DOHH2 (cell line): ENCODE measurements around the gene DGKD.

Experiments used
- H3F3A ChIP-seq: fragments of 200-600 bp; sonication (generic), shearing (Covaris generic); 2 replicates; pipeline ENCODE4 v1.6.0; 2016; ENCODE audit warnings: antibody characterized with exemption, mild to moderate bottlenecking; ENCODE audit not compliant: control insufficient read depth, insufficient read depth
- H3K27ac ChIP-seq: fragments of 200-600 bp; sonication (generic); 2 replicates; pipeline ENCODE4 v1.5.1; 2014; ENCODE audit warnings: low read depth, mild to moderate bottlenecking, low read length, moderate library complexity
- H3K27me3 ChIP-seq: fragments of 200-600 bp; sonication (generic); 2 replicates; pipeline ENCODE4 v1.6.1; 2014; ENCODE audit warnings: mild to moderate bottlenecking, low read length, mixed read lengths; ENCODE audit not compliant: control insufficient read depth
- H3K36me3 ChIP-seq: fragments of 200-600 bp; sonication (generic); 2 replicates; pipeline ENCODE4 v1.6.1; 2014; ENCODE audit warnings: mild to moderate bottlenecking, low read length, moderate library complexity, mixed read lengths; ENCODE audit not compliant: control insufficient read depth
- H3K4me1 ChIP-seq: fragments of 200-600 bp; sonication (generic); 2 replicates; pipeline ENCODE4 v1.6.1; 2014; ENCODE audit warnings: mild to moderate bottlenecking, low read length, mixed read lengths; ENCODE audit not compliant: control insufficient read depth
- H3K4me2 ChIP-seq: fragments of 200-600 bp; sonication (generic); 2 replicates; pipeline ENCODE4 v1.6.0; 2014; ENCODE audit warnings: mild to moderate bottlenecking, low read length, moderate library complexity
- H3K4me3 ChIP-seq: fragments of 200-600 bp; sonication (generic); 2 replicates; pipeline ENCODE4 v1.5.1; 2014; ENCODE audit warnings: mild to moderate bottlenecking, low read length, mixed read lengths
- H3K79me2 ChIP-seq: fragments of 200-600 bp; sonication (generic); 2 replicates; pipeline ENCODE4 v1.6.1; 2014; ENCODE audit warnings: mild to moderate bottlenecking, low read length, mixed read lengths; ENCODE audit not compliant: control insufficient read depth
- H3K9me2 ChIP-seq: fragments of 200-600 bp; sonication (generic); replicated peaks from 2 replicates; pipeline ENCODE4 v1.6.1; 2014; ENCODE audit warnings: mild to moderate bottlenecking, low read length, mixed read lengths; ENCODE audit not compliant: control insufficient read depth
- H3K9me3 ChIP-seq: fragments of 200-600 bp; sonication (generic); 2 replicates; pipeline ENCODE4 v1.6.1; 2014; ENCODE audit warnings: antibody characterized with exemption, low read length, mixed read lengths; ENCODE audit not compliant: control insufficient read depth, insufficient read depth
- H4K20me1 ChIP-seq: fragments of 200-600 bp; sonication (generic); 2 replicates; pipeline ENCODE4 v1.6.0; 2014; ENCODE audit warnings: low read depth, mild to moderate bottlenecking, antibody characterized with exemption, low read length, moderate library complexity; ENCODE audit not compliant: control insufficient read depth, insufficient read depth
- CTCF ChIP-seq: fragments of 200-600 bp; sonication (generic); IDR thresholded peaks from one replicate; pipeline ENCODE4 v1.5.1; 2014; ENCODE audit warnings: antibody characterized with exemption, mild to moderate bottlenecking, low read depth, low read length; ENCODE audit not compliant: poor library complexity, severe bottlenecking
- EZH2phosphoT487 ChIP-seq: fragments of 200-600 bp; sonication (generic); IDR thresholded peaks from 2 replicates; pipeline ENCODE4 v1.6.1; 2017; ENCODE audit warnings: borderline replicate concordance, mild to moderate bottlenecking, antibody characterized with exemption, low read length, moderate library complexity, mixed read lengths

Gene DGKD

DNA sequence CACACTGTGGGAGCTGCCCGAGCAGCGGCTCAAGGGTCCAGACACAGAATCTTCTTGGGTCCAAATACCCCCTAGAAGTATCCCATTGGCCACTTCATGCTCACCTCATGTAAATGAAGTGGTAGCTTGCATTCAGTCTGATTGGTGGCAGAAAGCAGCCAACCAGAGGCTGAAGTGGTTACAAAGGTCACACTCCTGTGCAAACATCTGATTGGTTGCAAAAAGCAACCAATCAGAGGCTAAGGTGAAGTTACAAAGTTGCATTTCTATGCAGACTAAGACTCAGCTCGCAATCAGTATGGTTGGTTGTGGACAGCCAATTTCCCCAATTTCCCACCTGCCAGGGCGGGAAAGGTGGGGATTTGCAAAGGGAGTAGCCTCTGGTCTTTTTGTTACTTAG, 94.3 kb downstream of the DGKD start:
- Histone ChIP-seq H3K9me2 (no peaks in the 10 kb centered on the region), H3K27me3 (no peaks in the 10 kb centered on the region), H3K36me3 (peaks cover 76% of the 10 kb centered on the region), H4K20me1 (no peaks in the 10 kb centered on the region), H3K4me2 (no peak overlapping the region), H3K79me2 (no peaks in the 10 kb centered on the region), H3K27ac (no peak overlapping the region), H3K9me3 (no peaks in the 10 kb centered on the region), H3K4me1 (no peaks in the 10 kb centered on the region), H3K4me3 (no peak overlapping the region), H3F3A (no peaks in the 10 kb centered on the region)
- TF ChIP-seq CTCF (no peak), EZH2phosphoT487 (no peak)

GRCh38 chr2:233449081-233449901, 95.0 kb downstream of the DGKD start:
- H3K36me3 ChIP-seq = peaks cover 78% of the 10 kb centered on the region
- H3K27me3 ChIP-seq = no peaks in the 10 kb centered on the region
- no peaks in the 10 kb centered on the region for H3F3A ChIP-seq
- no peak overlapping the region for H3K27ac ChIP-seq
- no peaks in the 10 kb centered on the region for H4K20me1 ChIP-seq
- H3K9me2 ChIP-seq = no peaks in the 10 kb centered on the region
- H3K79me2 ChIP-seq = no peaks in the 10 kb centered on the region
- no peaks in the 10 kb centered on the region for H3K4me1 ChIP-seq
- no peak overlapping the region for H3K4me2 ChIP-seq
- H3K9me3 ChIP-seq = no peaks in the 10 kb centered on the region
- H3K4me3 ChIP-seq = no peak overlapping the region
- TF ChIP-seq CTCF (no peak), EZH2phosphoT487 (no peak)

DNA sequence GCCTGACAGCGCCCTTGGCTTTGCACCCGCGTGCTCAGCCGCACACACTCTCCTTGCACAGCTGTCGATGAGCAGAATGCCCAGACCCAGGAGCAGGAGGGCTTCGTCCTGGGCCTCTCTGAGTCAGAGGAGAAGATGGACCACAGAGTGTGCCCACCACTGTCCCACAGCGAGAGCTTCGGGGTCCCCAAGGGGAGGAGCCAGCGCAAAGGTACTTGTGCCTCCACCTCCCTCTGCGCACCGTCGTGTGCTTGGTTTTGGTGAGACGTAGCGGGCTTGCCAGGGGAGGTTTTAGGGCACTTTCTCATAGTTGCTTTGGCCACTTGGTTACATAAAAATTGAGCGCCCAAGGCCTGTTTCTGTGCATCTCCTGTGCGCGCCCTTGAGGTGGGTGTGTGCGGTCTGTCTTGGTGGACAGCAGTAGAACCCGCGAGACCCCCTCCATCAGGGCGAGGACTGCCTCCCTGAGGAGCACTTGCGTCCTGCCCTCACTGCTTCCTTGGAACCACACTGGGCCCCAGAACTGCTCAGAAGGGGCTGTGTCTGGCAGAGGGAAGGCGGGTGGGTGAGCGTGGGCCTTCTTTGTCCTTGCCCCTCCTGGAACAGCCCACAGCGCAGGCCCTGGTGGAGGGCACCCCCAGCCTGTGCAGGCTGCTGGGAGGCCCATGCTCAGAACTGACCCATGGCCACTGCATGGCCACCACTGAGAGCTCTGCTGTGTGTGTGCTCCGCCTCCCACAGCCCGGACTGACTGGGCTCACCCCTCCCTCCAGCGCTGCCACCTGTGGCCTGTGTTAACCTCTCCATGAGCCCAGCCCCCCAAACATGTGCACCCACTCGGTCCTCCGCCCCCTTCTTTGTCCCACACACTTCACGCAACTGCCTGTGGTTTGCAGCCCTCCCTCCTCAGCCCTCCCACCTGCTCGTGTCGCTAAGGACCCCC, 95.9 kb downstream of the DGKD start:
- Histone ChIP-seq H4K20me1 (no peaks in the 10 kb centered on the region), H3K79me2 (no peaks in the 10 kb centered on the region), H3K4me3 (no peak overlapping the region), H3F3A (no peaks in the 10 kb centered on the region), H3K9me2 (no peaks in the 10 kb centered on the region), H3K4me2 (no peak overlapping the region), H3K27me3 (no peaks in the 10 kb centered on the region), H3K27ac (no peak overlapping the region), H3K9me3 (no peaks in the 10 kb centered on the region), H3K4me1 (no peaks in the 10 kb centered on the region), H3K36me3 (peaks cover 76% of the 10 kb centered on the region)
- TF ChIP-seq CTCF (no peak), EZH2phosphoT487 (no peak)
